Ishikawa (cell line): Measurements from ENCODE around the gene TAGLN.

ENCODE experiments used
- CREB1 ChIP-seq: IDR thresholded peaks from 2 replicates; pipeline ENCODE4 v1.6.1; 2012; ENCODE audit warnings: low read depth
- FOXM1 ChIP-seq: IDR thresholded peaks from 2 replicates; pipeline ENCODE4 v1.6.1; 2012; ENCODE audit warnings: low read depth, borderline replicate concordance

DNA sequence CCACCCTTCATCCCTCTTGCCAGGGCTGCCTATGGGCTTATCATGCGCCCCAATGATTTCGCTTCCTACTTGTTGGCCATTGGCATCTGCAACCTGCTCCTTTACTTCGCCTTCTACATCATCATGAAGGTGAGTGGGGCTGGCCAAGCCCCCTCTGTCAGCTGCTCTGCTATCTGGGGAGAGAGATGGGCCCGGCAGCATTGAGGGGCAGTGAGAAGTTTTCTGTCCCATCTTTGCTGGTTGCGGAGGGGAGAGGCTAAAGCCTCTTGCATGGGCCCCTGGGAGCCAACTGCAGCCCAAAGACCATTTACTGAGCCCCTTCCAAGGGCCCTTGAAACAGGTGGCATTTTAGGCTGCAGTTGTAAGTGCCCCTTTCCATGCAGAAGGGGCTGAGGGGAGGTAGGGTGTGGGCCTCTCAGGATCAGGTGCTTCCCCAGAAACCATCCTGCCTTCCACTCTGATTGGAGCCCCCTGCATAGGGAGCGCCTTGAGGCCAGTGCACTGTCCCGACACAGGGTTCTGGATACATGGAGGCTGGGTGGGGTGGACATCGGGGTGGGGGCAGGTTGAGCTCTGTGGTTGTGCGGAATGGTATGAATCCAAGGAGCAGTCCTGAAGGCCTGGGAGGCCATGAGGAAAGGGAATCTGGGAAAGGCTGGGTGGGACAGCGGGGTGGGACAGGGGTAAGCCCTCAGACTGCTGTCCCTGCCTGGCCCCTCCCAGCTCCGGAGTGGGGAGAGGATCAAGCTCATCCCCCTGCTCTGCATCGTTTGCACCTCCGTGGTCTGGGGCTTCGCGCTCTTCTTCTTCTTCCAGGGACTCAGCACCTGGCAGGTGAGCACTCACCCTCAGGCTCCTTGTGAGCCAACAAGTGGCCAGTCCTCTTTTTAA, 5.8 kb upstream of the TAGLN start:
- TF ChIP-seq FOXM1 (no peak), CREB1 (no peak)
